HG03139 (cell line): Measurements from ENCODE around the gene MSI2.

Experiments used
- ATAC-seq: cut with Tn5 transposase; IDR thresholded peaks from one replicate; pipeline ENCODE4 v1.9.1; 2021; ENCODE audit not compliant: unreplicated experiment

Gene MSI2

DNA sequence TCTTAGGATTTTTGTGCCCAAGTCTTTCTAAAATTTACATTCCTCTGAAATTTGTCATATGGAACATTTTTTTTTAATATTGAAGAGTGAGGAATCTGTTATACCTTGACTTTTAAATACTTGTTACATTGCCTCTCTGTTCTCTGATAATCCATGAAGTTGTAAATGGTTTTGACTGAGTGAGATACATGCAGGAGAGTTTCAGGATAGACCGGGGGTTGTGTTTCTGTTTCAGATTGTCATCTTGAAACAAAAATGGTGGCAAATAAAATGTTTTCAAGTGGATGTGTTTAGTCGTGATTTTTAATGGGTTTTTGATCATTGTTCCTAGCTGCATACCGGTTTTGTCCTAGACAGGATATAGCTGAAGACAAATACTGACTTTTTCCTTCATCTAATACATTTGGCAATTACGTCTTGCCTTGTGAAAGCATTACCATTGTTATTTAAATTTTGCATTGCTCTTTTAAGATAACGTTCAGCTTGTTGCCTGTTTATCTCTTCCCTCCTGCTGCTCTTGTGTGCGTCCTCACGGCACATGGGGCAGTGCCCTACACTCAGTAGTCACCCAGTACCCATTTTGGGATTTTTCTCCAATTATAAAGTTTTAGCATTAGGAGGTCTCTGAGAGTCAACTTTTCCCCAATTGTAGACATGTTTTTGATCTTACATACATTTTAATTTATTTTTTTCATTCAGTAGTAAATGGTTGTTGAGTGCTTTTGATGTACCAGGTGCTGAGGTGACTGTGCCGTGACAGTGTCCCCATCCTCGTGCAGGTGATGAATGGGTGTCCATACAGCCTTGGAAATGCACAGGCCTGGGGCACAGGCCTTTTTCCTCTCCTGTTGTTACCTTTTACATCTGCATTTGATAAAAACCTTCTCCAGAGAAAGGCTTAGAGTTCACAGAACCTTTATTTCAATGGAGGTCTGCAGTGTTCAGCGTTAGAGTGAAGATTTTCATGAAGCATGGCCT is 169.9 kb downstream of the MSI2 start:
- ATAC-seq, result no peak

DNA sequence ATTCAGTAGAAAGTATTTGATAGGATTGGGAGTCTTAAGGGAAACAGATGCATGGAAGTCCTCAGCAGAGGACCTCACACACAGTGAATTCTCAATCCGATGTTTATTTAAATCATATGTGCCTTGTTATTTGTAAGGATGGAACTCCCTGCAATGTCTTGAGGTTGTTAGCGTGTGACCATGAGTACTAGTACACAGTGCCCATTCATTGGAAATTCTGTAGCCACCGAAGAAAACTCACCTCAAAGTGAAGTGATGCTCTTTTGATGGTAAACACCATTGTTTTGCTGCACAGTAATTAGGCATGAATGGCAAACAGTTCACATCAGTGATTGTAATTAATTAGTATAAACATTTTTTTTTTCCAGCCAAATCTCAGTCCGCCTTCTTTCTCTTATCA is 173.6 kb downstream of the MSI2 start:
- ATAC-seq, result no peak

DNA sequence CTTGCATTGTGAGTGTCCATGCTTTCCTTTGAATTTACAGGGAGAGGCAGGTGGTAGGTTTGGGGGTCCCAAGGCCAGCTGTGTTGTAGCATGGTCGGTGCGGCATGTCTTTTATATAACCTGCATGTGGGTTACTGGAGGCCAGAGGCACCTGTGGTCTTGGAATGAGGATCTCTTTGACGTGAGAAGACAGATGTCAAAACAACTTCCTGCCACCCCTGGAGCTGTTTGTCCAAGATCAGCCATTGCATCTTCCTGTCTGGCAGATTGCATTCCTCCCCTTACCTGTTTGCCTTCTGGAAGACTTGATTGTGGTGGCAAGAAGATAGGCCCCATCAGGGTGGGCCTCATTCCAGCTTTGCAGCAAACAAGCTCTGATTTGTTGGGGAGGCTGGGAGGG is 175.1 kb downstream of the MSI2 start:
- no peak for ATAC-seq

DNA sequence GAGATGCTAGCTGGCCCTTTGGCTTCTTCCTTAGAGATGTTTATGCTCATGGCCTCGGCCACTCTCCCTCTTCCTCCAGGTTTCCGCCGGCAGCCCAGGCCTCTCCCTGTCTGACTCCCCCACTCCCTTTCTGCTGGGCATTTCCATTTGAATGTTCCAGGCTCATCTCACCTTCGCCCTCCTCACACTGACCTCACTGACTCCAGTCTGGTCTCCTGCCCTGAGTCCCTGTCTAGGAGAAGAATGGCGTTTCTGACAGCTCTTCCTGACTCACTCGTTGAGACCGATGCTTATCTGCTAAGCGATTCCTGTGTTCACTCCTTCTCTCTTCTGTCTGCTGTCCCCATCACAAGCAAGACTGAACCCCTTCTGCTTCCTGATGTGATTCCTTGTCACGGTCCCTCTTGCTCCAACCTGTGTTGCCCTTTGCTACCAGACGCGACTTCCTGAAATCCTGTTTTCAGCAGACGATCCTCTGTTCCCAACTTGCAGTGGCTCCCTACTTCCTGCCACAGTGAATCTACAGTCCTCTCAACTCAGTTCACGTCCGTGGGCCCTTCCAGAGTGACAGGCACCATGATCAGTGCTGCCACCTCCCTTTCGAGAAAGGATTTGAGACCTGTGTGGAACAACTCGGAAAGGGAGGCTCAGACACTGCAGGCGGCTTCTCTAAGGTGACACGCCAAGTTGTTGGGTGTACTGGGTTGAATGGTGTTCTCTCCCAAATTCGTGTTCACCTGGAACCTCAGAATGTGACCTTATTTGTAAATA is 176.4 kb downstream of the MSI2 start:
- ATAC-seq, result no peak

DNA sequence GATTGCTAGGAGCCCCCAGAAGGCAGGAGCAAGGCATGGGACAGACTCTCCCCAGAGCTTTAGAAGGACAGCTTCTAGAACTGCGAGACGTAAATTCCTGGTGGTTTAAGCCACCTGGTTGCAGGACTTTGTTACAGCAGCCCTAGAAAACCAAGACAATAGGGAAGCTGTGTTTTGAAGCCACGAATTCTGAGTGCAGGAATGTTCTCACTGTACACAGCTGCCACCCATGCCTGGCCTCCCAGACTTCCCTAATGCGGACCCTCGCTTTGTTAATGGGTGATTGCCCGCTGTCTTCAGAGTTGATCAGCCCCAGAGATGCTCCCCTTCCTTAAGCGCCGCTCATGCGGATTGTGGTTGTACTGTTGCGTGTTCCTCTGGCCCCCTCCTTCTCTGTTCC is 177.1 kb downstream of the MSI2 start:
- ATAC-seq, result no peak

DNA sequence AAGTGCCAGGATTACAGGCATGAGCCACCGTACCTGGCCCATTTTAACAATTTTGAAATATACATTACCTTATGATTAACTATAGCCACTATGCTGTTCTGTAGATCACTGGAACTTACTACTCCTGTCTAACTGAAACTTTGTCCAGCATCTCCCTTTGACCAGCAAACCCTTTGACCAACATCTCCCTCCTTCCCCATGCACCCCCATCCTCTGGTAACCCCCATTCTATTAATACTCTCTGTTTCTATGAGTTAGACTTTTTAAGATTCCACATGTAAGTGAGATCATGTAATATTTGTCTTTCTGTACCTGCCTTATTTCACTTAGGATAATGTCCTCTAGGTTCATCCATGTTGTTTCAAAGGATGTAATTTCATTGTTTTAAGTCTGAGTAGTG is 178.0 kb downstream of the MSI2 start:
- no peak for ATAC-seq

DNA sequence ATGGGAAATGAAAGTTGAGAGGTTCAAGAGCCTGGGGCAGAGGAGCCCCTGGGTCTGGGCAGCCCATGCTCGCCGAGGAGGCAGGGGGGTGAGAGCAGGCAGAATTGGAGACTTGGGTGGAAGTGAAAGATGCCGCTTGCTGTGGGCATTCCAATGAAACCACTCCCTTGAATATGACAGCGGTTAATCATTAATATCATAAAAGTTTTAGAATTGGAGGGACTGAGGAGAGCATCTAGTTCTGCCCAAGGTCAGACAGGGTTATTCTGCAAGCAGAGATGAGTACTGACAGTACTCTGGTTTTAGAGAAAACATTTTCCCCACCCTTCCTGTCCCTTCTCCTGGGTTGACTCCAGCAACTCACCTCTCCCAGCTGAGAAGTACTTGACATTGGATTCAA is 180.2 kb downstream of the MSI2 start:
- ATAC-seq, result no peak

DNA sequence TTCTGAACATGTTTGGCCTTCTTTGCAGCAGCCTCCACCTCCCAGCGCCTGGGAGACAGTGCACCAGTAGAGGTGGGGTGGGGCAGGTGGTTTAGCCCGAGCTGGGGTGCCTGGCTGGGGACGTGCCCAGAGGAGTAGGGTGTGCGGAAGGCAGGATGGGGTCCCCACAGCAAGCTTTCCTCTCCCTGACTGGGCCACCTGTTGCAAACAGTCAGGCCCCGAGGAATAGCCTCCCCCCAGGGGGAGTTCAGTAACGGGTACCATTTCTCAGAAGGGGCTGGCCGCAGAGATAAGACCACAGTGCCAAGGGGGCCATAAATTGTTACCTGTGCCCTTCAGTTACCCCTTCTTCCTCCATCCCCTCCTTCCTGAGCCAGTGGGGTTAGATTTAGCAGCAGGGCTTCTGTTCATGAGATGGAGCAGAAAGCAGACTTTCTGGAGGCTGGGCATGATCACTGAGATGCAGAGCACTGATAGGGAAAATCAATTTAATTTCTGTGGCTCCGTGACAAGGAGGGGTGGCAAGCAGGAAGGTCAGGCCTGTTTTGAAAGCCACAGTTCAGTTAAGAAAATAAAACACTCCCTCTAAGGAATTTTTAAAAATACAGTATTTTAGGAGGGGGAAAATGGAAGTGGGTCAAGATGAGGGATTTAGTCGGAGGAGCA is 181.9 kb downstream of the MSI2 start:
- ATAC-seq, result no peak

DNA sequence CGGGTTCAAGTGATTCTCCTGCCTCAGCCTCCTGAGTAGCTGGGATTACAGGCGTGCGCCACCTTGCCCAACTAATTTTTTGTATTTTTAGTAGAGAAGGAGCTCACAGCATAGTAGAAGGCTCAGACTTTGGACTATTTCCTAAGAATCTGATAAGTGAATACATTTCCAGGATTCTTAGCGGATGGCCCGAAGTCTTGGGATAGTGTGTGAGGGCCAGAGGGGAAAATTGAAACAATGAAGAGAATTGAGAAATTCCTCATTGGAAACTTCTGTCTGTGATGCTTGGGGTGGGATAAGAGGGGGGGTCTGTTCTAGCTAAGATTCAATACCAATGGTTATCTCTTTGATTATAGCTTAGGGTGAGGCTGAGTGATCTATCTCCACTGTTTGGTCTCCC is 183.3 kb downstream of the MSI2 start:
- ATAC-seq, result no peak

DNA sequence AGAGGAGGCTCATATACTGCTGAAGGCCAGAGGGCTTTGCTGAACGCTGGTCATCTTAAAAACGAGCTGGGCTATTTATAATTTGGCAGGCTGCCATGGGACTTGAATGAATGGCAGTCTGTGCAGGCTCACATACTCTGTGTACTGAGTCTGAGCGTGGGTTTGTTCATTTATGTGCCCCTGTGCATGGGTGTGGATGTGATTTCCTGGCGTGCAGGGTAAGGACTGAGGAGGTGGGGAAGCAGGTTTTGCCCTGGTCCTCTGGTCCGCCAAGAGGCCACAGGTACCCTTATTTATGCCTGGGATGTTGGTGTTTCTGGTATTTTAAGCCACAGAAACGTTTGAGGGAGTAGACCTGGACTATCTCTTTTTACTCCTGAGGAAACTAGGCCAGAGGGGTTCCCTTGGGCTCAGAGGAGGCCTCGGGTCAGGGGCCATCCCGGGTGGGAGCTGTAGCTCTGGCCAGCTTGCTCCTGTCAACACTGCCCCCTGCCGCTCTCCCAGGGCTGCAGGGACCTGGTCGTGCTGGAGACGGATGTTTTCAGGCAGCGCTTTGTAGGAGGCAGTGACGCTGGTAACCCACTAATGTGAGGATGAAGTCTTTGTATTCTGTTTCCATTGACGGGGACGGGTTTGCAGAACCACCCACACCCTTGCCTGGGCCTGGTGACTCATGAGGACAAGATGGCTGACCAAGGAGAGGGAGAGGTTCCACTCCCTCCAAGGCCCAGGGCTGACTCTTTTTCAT is 184.4 kb downstream of the MSI2 start:
- no peak for ATAC-seq

DNA sequence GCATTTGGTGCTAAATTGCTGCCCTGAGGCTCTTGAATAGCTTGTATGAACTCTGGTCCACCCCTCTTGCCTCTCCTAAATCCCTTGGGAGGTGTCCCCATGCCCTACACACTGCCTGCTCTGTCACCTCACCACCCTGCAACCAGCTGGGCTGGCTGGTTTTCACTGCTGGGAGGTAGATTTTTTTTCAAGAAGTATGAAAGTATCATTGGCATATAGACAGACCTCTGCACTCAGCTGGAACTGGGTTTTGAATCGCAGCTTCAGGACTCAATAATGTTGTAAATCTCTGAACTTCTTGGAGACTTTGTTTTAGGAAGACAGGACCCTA is 184.9 kb downstream of the MSI2 start:
- no peak for ATAC-seq

DNA sequence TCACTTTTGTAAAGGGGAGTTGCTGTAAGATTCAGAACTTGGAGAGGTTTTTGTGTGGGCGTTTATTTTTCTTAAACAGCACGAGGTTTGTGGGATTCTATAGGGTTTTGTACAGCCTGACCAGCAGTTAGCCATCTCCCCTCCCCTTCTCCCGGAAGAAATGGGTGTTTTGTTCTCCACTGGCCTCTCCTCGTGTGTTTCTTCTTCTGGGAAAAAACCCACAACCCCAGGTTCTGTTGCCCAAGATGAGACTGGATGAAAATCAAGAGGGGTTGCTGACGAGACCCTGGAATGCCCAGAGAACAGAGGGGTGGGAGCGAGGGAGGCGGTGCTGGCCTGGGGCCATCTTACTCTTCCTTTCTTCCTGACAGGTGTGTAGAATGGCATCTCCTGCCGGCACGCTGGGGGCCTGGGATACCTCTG is 186.1 kb downstream of the MSI2 start:
- no peak for ATAC-seq

DNA sequence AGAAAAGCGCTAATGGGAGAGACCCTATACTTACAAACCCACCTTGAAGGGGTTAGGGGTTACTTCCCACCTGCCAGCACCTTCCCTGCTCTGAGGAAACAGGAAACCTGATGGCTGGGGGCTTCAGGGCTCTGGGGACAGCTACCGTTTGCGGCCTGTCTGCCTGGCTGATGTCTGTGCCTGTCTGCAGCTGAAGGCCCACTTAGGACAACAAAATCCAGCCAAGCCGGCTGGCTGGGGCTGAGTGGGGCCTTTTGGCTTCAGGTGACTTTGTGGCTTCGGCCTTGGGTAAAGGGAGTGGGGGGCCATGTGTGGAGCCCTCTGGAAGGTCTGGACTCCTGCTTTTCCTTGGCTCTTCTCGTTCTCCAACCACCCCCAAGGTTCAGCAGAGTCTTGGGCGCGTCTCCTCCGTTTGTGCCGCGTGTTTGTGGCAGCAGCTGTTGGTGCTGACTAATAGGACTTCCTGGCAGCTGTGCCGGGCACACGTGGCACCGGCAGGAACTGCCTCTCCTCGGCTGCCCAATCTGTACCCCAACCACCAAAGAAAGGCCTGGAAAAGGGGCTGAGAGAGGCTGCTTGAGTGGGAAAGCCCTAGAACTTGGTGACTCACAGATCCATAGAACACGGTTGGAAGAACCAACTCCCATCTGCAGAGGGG is 186.7 kb downstream of the MSI2 start:
- no peak for ATAC-seq

DNA sequence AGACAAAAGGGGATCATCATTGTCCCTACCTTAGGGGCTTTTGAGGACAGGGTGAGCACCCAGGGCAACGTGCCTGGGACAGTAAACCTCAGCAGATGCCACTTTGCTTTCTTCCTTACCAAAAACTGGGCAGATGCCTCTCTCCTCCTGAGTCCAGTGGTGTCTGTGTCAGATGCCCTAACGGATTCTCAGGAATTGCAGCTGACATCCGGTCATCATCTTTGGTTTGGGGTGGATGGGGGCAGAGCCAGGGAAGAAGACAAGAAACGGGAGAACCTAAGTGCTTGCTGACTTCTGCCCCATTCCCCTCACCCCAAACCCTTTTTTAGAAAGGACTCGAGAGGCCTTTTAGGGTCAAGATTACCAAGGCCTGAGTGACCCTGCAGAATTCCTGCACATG is 187.5 kb downstream of the MSI2 start:
- ATAC-seq, result no peak

DNA sequence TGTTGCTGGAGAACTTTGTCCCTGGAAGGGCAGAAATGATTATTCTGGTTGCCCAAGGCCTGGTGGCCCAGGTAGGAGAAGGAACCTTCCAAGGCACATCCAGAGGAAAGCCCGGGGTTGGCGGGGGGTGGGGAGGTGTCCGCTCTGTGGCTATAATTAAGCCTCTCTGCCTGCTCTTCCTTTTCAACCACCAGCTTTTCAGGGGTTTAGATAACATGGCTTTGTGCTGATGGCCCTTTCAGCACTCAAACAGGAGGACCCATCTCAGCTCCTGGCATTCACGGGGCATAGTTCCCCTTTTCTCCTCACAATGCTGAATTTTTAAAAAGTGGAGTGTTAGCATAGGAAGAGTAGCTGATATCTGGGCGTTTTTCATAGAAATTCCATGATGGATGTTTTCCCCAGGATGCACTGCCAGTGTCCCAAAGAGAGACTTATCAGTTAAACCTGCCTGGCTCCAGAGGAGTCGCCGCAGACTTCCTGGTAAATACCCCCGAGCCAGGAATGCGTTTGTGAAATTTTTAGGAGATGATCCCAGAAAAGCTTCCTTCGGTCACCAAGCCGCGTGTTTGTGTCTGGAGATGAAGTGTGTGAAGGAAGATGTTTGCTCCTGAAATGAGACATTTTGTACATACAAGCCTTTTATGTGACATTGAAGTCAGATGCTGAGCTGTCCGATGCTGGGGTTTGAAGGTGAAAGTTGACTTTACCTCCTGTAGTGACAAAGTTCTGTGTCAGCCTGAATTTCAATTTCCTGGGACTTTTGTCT is 188.5 kb downstream of the MSI2 start:
- ATAC-seq, result no peak

DNA sequence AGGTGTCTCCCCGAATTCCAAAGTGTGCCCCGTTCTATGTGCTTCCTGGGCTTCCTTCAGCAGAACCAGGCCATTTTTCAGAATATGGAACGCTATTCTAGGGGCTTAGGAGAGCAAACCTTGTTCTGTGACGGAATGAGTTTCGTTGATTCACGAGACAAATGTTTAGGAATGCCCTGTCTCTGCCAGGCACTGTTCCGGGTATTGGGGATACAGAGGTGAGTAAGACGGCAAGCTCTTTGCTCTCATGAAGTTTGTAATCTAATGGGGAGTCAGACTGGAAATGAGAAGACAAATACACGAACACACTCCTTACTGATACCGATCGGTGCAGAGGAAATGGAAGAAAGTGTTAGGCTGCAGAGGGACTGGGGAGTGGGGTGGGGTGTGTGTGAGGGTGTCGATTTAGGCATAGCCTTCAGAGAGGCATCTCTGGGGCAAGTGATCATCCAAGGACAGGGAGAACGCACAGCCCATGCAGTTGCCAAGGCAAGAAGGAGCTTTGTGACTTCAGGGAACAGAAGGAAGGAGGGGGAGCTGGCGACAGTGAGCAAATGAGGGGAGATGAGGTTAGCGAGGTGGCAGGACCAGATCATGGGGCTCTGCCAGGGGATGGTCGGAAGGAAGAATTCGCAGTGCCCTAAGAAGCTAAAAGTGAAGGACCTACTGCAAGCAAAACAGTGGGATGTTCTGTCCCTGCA is 189.6 kb downstream of the MSI2 start:
- no peak for ATAC-seq

DNA sequence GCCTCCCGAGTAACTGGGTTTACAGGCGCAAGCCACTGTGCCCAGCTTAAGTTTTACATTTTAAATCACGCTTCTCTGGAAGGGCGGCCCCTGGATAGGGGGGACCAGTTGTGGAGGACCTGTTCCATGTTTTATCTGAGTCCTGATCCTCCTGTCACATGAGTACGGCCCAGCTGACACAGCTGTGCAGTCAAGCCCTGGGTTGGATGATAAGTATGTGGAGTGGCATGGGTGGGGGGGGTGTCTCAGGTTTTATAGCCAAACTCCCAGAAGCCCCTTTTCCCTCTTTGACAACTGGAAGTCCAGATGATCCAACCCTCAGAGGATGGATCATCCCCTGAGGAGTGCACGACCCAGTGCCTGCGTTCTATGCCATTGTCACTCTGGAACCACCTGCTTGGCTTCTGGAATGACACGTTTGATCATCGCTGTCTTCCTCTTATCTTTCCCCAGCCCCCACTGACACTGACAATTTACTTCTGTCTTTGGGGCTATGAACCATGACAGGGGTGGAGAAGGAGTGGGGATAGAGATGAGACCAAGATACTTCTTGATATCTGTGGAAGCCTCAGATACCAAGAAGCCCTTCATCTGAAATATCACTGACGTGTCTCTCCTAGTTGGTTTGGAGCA is 191.2 kb downstream of the MSI2 start:
- ATAC-seq, result no peak

DNA sequence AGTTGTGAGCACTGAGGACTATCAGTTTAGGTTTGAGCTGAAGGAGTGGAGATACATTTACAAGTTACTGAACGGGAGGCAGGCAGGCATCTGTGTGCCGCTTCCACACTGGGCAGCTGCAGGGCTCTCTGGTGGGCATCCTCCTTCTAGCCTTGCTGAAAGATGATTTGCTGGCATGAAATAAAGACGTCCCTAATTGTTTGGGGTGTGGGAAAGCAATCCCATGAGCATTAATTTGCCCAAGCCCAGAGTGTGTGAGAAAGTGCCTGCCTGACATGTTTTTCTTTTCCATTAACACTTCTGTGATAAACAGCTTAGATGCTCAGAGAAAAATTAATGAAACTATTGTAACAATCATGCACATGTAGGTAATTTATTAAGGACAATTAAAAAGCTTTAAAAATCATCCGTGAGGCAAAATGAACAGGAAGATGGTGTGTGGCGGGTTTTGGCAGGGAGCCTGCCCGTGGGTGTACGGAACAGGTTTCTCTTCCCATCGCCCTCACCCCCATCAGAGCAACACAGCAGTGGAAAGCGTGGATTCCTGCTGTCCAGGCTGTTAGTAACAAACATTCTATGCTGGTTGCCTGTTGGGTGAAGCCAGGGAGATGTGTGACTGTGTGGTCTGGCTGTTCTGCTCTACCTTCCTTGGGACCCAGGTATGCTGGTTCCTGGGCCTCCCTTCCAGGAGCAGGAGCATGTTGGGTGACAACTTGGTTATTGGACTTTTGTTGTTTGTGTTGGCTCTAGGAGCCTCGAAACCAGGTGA is 191.9 kb downstream of the MSI2 start:
- no peak for ATAC-seq
